Measurements from ENCODE around the gene ME3. TPM values are rescaled to one million over a fixed set of nuclear protein-coding genes. Genes with fewer than 3 reads are reported as not detected.
A peak's percentile ranks its signal among the peaks of the same experiment; 100 is the strongest.

ME3 gene
- total RNA-seq, 1 experiment from 2014 or later, result 35.3 TPM

DNA sequence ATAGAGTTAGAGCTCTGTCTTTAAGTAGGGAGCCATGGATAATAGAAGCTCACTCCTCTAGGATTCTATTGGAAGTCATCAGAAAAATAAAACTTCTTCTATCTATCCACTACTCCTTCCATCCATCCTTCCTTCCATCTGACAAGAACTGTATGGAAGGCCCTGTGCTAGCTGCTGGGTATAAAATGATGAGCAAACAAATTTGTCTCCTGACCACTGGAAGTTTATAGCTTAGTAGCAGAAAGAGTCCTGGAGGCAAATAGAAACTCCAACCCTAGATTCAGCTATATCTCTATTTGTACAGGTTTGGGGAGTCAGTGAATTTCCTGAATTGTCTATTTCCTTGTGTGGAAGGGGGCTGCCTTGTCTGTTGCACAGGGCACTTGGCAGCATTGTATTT, 136.6 kb downstream of the ME3 start:
- TF ChIP-seq SIN3A (IDR thresholded peaks at IDR 0.05; ENCODE audit: borderline replicate concordance, insufficient read depth, low read depth, low read length) (no peak), TCF7L2 (IDR thresholded peaks at IDR 0.05; ENCODE audit: low read depth, low read length) (no peak), POLR2AphosphoS5 (IDR thresholded peaks at IDR 0.05; ENCODE audit: low read depth, low read length) (no peak)
- TF ChIP-seq, protein P1, sequence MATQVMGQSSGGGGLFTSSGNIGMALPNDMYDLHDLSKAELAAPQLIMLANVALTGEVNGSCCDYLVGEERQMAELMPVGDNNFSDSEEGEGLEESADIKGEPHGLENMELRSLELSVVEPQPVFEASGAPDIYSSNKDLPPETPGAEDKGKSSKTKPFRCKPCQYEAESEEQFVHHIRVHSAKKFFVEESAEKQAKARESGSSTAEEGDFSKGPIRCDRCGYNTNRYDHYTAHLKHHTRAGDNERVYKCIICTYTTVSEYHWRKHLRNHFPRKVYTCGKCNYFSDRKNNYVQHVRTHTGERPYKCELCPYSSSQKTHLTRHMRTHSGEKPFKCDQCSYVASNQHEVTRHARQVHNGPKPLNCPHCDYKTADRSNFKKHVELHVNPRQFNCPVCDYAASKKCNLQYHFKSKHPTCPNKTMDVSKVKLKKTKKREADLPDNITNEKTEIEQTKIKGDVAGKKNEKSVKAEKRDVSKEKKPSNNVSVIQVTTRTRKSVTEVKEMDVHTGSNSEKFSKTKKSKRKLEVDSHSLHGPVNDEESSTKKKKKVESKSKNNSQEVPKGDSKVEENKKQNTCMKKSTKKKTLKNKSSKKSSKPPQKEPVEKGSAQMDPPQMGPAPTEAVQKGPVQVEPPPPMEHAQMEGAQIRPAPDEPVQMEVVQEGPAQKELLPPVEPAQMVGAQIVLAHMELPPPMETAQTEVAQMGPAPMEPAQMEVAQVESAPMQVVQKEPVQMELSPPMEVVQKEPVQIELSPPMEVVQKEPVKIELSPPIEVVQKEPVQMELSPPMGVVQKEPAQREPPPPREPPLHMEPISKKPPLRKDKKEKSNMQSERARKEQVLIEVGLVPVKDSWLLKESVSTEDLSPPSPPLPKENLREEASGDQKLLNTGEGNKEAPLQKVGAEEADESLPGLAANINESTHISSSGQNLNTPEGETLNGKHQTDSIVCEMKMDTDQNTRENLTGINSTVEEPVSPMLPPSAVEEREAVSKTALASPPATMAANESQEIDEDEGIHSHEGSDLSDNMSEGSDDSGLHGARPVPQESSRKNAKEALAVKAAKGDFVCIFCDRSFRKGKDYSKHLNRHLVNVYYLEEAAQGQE (IDR thresholded peaks at IDR 0.05; ENCODE audit: insufficient read depth in 1 of 2, low read depth in 2 of 2, low read length in 1 of 2), result no peak
- no TSS peak for BruUV-seq (replicated peaks)
- Histone ChIP-seq H3K4me3 (ENCODE audit: low read depth in 2 of 2, low read length in 2 of 2) (no peak overlapping the region), H3K36me3 (ENCODE audit: control insufficient read depth, insufficient read depth, low read length) (no peaks in the 10 kb centered on the region), H3K4me1 (ENCODE audit: control insufficient read depth, insufficient read depth, low read length) (no peaks in the 10 kb centered on the region), H3K27me3 (ENCODE audit: control insufficient read depth, insufficient read depth, low read length) (no peaks in the 10 kb centered on the region), H3K9me3 (ENCODE audit: control insufficient read depth, insufficient read depth, low read depth, low read length) (no peaks in the 10 kb centered on the region; the same call in 1 of the 2 replicates), H3K27ac (ENCODE audit: low read length) (no peak overlapping the region)
- no peak for ATAC-seq
- intact Hi-C loops (cut with micrococcal nuclease; ENCODE audit: unreplicated experiment) (no loop called here), in situ Hi-C loops (cut with HindIII; ENCODE audit: low pct_unique_long_range_greater_than_20kb, low sequenced_read_pairs) (no loop called here)
- DNase-seq (ENCODE audit: low read depth, low spot score), result no peak
- CTCF ChIA-PET, result no interaction called here
- POLR2A ChIA-PET, result no interaction called here

DNA sequence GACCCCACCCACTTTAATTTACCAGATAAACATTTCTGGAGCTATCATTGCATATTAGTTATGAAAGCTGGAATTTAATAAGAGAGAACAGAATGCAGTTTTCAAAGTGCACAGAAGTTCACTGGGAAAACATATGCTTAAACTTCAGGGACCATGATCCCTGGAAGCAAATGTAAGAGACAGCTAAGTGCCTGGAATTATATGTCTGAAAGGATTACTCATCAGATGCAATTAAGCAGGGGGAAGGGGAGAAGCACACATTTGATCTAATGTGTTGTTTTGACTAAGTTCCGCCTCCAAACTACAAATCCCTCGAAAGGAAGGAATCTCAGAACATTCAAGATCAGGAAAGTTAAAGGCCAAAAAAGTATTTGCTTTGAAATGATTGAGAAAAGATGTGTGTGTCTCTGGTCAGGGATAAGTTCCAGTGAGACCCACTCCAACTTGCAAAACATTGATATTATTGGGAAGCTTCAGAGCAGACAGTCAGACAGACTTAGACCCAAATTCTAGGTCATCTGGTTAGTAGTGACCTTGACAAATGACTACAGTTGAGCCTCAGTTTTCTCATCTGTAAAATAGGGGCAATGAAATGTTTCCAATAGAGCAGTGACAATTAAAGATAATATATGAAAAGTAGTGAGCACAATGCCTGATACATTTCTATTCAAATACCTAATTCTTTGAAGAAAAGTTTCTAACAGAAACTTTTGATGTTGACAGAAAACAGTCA, 147.6 kb downstream of the ME3 start:
- H3K4me1 ChIP-seq (ENCODE audit: control insufficient read depth, insufficient read depth, low read length), result peaks cover 35% of the 10 kb centered on the region
- H3K27me3 ChIP-seq (ENCODE audit: control insufficient read depth, insufficient read depth, low read length), result no peaks in the 10 kb centered on the region
- peak overlapping the region; percentile 100 for H3K27ac ChIP-seq (ENCODE audit: low read length)
- DNase-seq (ENCODE audit: low read depth, low spot score), result peak; percentile 74
- no TSS peak for BruUV-seq (replicated peaks)
- H3K36me3 ChIP-seq (ENCODE audit: control insufficient read depth, insufficient read depth, low read length), result no peaks in the 10 kb centered on the region
- ATAC-seq, result peak; percentile 81
- ChIA-PET CTCF (interaction anchor here (1.1 kb wide), 1 partner anchor 69 kb away, joined by 3 read pairs; no protein-coding TSS in a partner anchor), POLR2A (no interaction called here)
- no peak for TF ChIP-seq POLR2AphosphoS5 (IDR thresholded peaks at IDR 0.05; ENCODE audit: low read depth, low read length)
- TF ChIP-seq SIN3A (IDR thresholded peaks at IDR 0.05; ENCODE audit: borderline replicate concordance, insufficient read depth, low read depth, low read length), result no peak
- TF ChIP-seq TCF7L2 (IDR thresholded peaks at IDR 0.05; ENCODE audit: low read depth, low read length), result no peak
- TF ChIP-seq, protein P1 (IDR thresholded peaks at IDR 0.05; ENCODE audit: insufficient read depth in 1 of 2, low read depth in 2 of 2, low read length in 1 of 2), result no peak
- TF ChIP-seq, protein P2, sequence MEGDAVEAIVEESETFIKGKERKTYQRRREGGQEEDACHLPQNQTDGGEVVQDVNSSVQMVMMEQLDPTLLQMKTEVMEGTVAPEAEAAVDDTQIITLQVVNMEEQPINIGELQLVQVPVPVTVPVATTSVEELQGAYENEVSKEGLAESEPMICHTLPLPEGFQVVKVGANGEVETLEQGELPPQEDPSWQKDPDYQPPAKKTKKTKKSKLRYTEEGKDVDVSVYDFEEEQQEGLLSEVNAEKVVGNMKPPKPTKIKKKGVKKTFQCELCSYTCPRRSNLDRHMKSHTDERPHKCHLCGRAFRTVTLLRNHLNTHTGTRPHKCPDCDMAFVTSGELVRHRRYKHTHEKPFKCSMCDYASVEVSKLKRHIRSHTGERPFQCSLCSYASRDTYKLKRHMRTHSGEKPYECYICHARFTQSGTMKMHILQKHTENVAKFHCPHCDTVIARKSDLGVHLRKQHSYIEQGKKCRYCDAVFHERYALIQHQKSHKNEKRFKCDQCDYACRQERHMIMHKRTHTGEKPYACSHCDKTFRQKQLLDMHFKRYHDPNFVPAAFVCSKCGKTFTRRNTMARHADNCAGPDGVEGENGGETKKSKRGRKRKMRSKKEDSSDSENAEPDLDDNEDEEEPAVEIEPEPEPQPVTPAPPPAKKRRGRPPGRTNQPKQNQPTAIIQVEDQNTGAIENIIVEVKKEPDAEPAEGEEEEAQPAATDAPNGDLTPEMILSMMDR (IDR thresholded peaks at IDR 0.05), result no peak
- intact Hi-C loops (cut with micrococcal nuclease; ENCODE audit: unreplicated experiment) (loop anchor here (5.0 kb wide), 1 partner anchor 83 kb away; no protein-coding TSS in a partner anchor), in situ Hi-C loops (cut with HindIII; ENCODE audit: low pct_unique_long_range_greater_than_20kb, low sequenced_read_pairs) (no loop called here)
- peak overlapping the region in 1 of 2 experiments; percentile 9; a peak in 1 of 4 replicates for H3K4me3 ChIP-seq (ENCODE audit: low read depth in 2 of 2, low read length in 2 of 2)
- peaks cover 4% of the 10 kb centered on the region; the same call in 1 of the 2 replicates for H3K9me3 ChIP-seq (ENCODE audit: control insufficient read depth, insufficient read depth, low read depth, low read length)
